Endodermal cell (in vitro differentiated cells): ENCODE results near the gene PRKAG2. TPM values are rescaled to one million over a fixed set of nuclear protein-coding genes. Genes with fewer than 3 reads are reported as not detected.

Experiments used
- DNase-seq: peaks from one replicate; pipeline ENCODE4 v3.0.0-alpha.2; 2017
- H3K27ac ChIP-seq: 2 replicates; pipeline ENCODE4 v1.5.1; 2013; ENCODE audit warnings: mild to moderate bottlenecking, low read depth, low read length, moderate library complexity
- H3K27me3 ChIP-seq: 2 replicates; pipeline ENCODE4 v1.6.1; 2013; ENCODE audit warnings: mild to moderate bottlenecking, low read length, moderate library complexity; ENCODE audit not compliant: insufficient read depth, control insufficient read depth, poor library complexity, severe bottlenecking
- H3K36me3 ChIP-seq: 2 replicates; pipeline ENCODE4 v1.7.0; 2013; ENCODE audit warnings: mild to moderate bottlenecking, low read length, moderate library complexity; ENCODE audit not compliant: control insufficient read depth, insufficient read depth
- H3K4me1 ChIP-seq: one replicate; pipeline ENCODE4 v1.7.0; 2013; ENCODE audit warnings: low read length; ENCODE audit not compliant: control insufficient read depth, insufficient read depth
- H3K4me3 ChIP-seq: 2 replicates; pipeline ENCODE4 v1.5.1; 2013; ENCODE audit warnings: mild to moderate bottlenecking, low read length, moderate library complexity
- H3K9ac ChIP-seq: 2 replicates; pipeline ENCODE4 v1.6.1; 2013; ENCODE audit warnings: mild to moderate bottlenecking, low read length, moderate library complexity; ENCODE audit not compliant: poor library complexity, severe bottlenecking; ENCODE audit errors: extremely low read depth
- H3K9me3 ChIP-seq: 2 replicates; pipeline ENCODE4 v1.6.1; 2013; ENCODE audit warnings: mild to moderate bottlenecking, low read length, moderate library complexity; ENCODE audit not compliant: control insufficient read depth
- H3K27ac Mint-ChIP-seq: 2 replicates; pipeline ENCODE4 v1.8.0; 2020; ENCODE audit warnings: mixed read lengths
- H3K27me3 Mint-ChIP-seq: 2 replicates; pipeline ENCODE4 v1.8.0; 2021; ENCODE audit warnings: mild to moderate bottlenecking, mixed read lengths; ENCODE audit not compliant: insufficient read depth
- H3K36me3 Mint-ChIP-seq: 2 replicates; pipeline ENCODE4 v1.8.0; 2020; ENCODE audit warnings: low read depth, mixed read lengths
- H3K4me1 Mint-ChIP-seq: 2 replicates; pipeline ENCODE4 v1.8.0; 2020; ENCODE audit warnings: mixed read lengths
- H3K4me3 Mint-ChIP-seq: 2 replicates; pipeline ENCODE4 v1.8.0; 2020; ENCODE audit warnings: mild to moderate bottlenecking, moderate library complexity, mixed read lengths
- H3K9me3 Mint-ChIP-seq: 2 replicates; pipeline ENCODE4 v1.8.0; 2020; ENCODE audit warnings: mild to moderate bottlenecking, mixed read lengths
- WGBS, 2 experiments: methylation state at CpG; one replicate each; pipeline versions ENCODE4 v1.1.5 to v1.1.7; 2013; ENCODE audit warnings: missing lambda C conversion rate in 2 of 2, mixed read lengths in 1 of 2; ENCODE audit not compliant: insufficient coverage in 1 of 2, insufficient read length in 1 of 2; 5-methylcytosine and 5-hydroxymethylcytosine counted together
- total RNA-seq, 2 donors: library from RNA; stranded (reverse); fragmentation: NEBNext Ultra II Directional in 1 of 2; extraction: Animal tissue kit (Norgen Biotek cat#: 25700) in 1 of 2; gene quantifications; 2 replicates in 1 of 2; 3 replicates in 1 of 2; pipeline ENCODE4 v1.2.1, GENCODE V29; 2021
- TF ChIP-seq, protein P1 (sequence below): fragments of 200-600 bp; sonication (generic); conservative IDR thresholded peaks from 2 replicates; pipeline ENCODE4 v1.5.0; 2021; ENCODE audit warnings: antibody characterized with exemption, mild to moderate bottlenecking

PRKAG2 gene
- total RNA-seq, 2 donors from 2014 or later, result 17.2 to 20.7 TPM

- Mint-ChIP-seq H3K4me3 (peak overlapping the region; percentile 9), H3K27ac (peak overlapping the region; percentile 59), H3K36me3 (no peaks in the 10 kb centered on the region), H3K9me3 (no peaks in the 10 kb centered on the region), H3K27me3 (peaks cover 5% of the 10 kb centered on the region), H3K4me1 (peaks cover 23% of the 10 kb centered on the region)
- H3K27ac ChIP-seq, result no peak overlapping the region
- TF ChIP-seq, protein P1, sequence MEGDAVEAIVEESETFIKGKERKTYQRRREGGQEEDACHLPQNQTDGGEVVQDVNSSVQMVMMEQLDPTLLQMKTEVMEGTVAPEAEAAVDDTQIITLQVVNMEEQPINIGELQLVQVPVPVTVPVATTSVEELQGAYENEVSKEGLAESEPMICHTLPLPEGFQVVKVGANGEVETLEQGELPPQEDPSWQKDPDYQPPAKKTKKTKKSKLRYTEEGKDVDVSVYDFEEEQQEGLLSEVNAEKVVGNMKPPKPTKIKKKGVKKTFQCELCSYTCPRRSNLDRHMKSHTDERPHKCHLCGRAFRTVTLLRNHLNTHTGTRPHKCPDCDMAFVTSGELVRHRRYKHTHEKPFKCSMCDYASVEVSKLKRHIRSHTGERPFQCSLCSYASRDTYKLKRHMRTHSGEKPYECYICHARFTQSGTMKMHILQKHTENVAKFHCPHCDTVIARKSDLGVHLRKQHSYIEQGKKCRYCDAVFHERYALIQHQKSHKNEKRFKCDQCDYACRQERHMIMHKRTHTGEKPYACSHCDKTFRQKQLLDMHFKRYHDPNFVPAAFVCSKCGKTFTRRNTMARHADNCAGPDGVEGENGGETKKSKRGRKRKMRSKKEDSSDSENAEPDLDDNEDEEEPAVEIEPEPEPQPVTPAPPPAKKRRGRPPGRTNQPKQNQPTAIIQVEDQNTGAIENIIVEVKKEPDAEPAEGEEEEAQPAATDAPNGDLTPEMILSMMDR, result no peak
- no peaks in the 10 kb centered on the region for H3K4me1 ChIP-seq
- H3K27me3 ChIP-seq, result no peaks in the 10 kb centered on the region
- H3K9ac ChIP-seq, result no peak overlapping the region
- 85 to 91% methylated on average over 12 to 22 of the region's 22 CpGs for WGBS, 2 experiments
- no peaks in the 10 kb centered on the region for H3K36me3 ChIP-seq
- no peak for DNase-seq
- no peak overlapping the region for H3K4me3 ChIP-seq
- no peaks in the 10 kb centered on the region for H3K9me3 ChIP-seq
Observed at GRCh38 chr7:151925446-151926335, 48.8 kb upstream of the PRKAG2 start.

- WGBS, 2 experiments, result 80 to 87% methylated on average over 5 to 8 of the region's 8 CpGs
- H3K4me1 Mint-ChIP-seq, result peaks cover 23% of the 10 kb centered on the region
- no peaks in the 10 kb centered on the region for H3K36me3 Mint-ChIP-seq
- no peak overlapping the region for H3K9ac ChIP-seq
- no peaks in the 10 kb centered on the region for H3K9me3 Mint-ChIP-seq
- no peak overlapping the region for H3K4me3 Mint-ChIP-seq
- no peak overlapping the region for H3K27ac Mint-ChIP-seq
- H3K4me3 ChIP-seq, result no peak overlapping the region
- no peaks in the 10 kb centered on the region for H3K4me1 ChIP-seq
- peaks cover 3% of the 10 kb centered on the region for H3K27me3 Mint-ChIP-seq
- no peak for DNase-seq
- H3K36me3 ChIP-seq, result no peaks in the 10 kb centered on the region
- TF ChIP-seq, protein P1, result no peak
- H3K9me3 ChIP-seq, result no peaks in the 10 kb centered on the region
- H3K27me3 ChIP-seq, result no peaks in the 10 kb centered on the region
- H3K27ac ChIP-seq, result no peak overlapping the region
Observed at GRCh38 chr7:151924508-151924907, 47.6 kb upstream of the PRKAG2 start.

- no peak for DNase-seq
- no peak overlapping the region for H3K4me3 Mint-ChIP-seq
- WGBS, 2 experiments, result 92 to 94% methylated on average over 8 to 9 of the region's 9 CpGs
- H3K27me3 Mint-ChIP-seq, result peaks cover 3% of the 10 kb centered on the region
- Histone ChIP-seq H3K4me1 (no peaks in the 10 kb centered on the region), H3K9ac (no peak overlapping the region), H3K9me3 (no peaks in the 10 kb centered on the region), H3K4me3 (no peak overlapping the region), H3K27me3 (no peaks in the 10 kb centered on the region), H3K27ac (no peak overlapping the region), H3K36me3 (no peaks in the 10 kb centered on the region)
- H3K27ac Mint-ChIP-seq, result no peak overlapping the region
- TF ChIP-seq, protein P1, result no peak
- H3K36me3 Mint-ChIP-seq, result no peaks in the 10 kb centered on the region
- no peaks in the 10 kb centered on the region for H3K9me3 Mint-ChIP-seq
- peaks cover 23% of the 10 kb centered on the region for H3K4me1 Mint-ChIP-seq
Observed at GRCh38 chr7:151924001-151924400, 47.1 kb upstream of the PRKAG2 start.
